ENCODE measurements around the gene ATP7A.
"Not testable (repeated sequence)": the region's sequence is repeated elsewhere in the genome, so short reads cannot be mapped to it uniquely, and the experiment has no call there.

Gene ATP7A

DNA sequence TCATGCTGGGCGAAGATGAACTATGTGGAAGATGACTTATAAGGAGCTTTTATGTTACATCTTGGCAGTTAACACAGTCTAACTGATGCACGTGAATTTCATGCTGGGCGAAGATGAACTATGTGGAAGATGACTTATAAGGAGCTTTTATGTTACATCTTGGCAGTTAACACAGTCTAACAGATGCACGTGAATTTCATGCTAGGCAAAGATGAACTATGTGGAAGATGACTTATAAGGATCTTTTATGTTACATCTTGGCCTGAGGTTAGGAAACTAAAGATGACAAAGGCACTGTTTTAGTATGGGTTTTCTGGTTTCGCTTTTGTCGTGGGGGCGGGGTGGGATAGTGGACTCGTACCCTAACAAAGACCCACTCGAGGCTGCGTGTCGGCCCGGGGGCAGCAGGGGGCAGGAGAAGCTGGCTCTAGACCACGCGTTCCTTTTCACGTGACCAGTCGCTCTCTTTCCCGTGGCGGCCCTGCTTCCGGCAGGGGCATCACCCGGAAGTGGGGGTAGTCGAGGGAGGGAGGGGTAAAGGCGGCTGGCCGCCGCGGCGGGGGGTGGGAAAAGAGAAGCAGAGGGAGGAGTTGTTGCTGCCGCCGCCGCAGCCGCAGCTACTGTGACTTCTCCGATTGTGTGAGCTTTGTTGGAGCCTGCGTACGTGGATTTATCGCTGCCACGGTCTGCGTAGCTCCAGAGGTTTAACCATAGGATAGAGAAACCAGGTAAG lies at the start of gene ATP7A:
ATP7A (plus strand) TSS at position 586 of the 733 bp plus-strand sequence. CDS start 60,949 bp downstream, outside the sequence.
- Histone ChIP-seq H3K9me2 (replicated peaks; ENCODE audit: low read depth, low read length) (no peaks in the 10 kb centered on the region), H3K4me2 (ENCODE audit: low read depth, low read length, poor library complexity, severe bottlenecking) (peak within 1 kb of the TSS; percentile 87), H3K9ac (ENCODE audit: low read depth, low read length, poor library complexity, severe bottlenecking) (peak within 1 kb of the TSS; percentile 81), H3K36me3 (ENCODE audit: insufficient read depth, low read length) (no peaks in the 10 kb centered on the region), H3K4me3 (ENCODE audit: low read length, poor library complexity, severe bottlenecking) (peak within 1 kb of the TSS; percentile 92), H3K9me3 (ENCODE audit: insufficient read depth, low read depth, low read length) (no peaks in the 10 kb centered on the region), H3K4me1 (ENCODE audit: insufficient read depth, low read length, poor library complexity, severe bottlenecking) (peaks cover 8% of the 10 kb centered on the region), H3K79me2 (ENCODE audit: insufficient read depth, low read length) (peaks cover 17% of the 10 kb centered on the region), H3F3A (ENCODE audit: low read depth) (no peaks in the 10 kb centered on the region), H2AFZ (ENCODE audit: low read length) (peak within 1 kb of the TSS; percentile 98), H3K27me3 (ENCODE audit: insufficient read depth, low read length, poor library complexity, severe bottlenecking) (no peaks in the 10 kb centered on the region), H4K20me1 (ENCODE audit: insufficient read depth, low read length, poor library complexity, severe bottlenecking) (no peaks in the 10 kb centered on the region)
- peak; percentile 47 for TF ChIP-seq CTCF (conservative IDR thresholded peaks at IDR 0.05; ENCODE audit: low read length)
- TF ChIP-seq EZH2phosphoT487 (IDR thresholded peaks at IDR 0.05; ENCODE audit: borderline replicate concordance), result no peak

DNA sequence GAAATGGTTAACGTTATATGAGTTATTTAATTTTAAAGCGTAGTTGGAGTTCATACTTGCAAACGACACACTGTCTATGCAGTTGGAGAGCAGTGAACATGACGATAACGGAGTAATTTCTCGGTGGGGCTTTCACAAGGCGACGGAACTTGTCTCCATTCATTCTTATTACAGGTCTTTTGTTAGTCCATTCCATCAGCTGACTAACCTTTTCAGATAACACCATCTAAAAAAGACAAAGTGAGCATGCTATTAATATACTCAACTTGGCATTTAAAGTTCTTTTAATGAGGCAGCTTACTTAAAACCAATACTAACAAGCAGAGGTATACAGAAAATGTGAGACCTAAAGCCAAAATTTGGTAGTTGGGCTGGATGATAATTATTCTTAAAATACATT lies 35.1 kb upstream of the ATP7A start:
- Histone ChIP-seq H3K4me2 (ENCODE audit: low read depth, low read length, poor library complexity, severe bottlenecking) (no peak overlapping the region), H3K9me2 (replicated peaks; ENCODE audit: low read depth, low read length) (no peaks in the 10 kb centered on the region), H4K20me1 (ENCODE audit: insufficient read depth, low read length, poor library complexity, severe bottlenecking) (no peaks in the 10 kb centered on the region), H3K4me3 (ENCODE audit: low read length, poor library complexity, severe bottlenecking) (no peak overlapping the region), H3K4me1 (ENCODE audit: insufficient read depth, low read length, poor library complexity, severe bottlenecking) (no peaks in the 10 kb centered on the region), H3K36me3 (ENCODE audit: insufficient read depth, low read length) (peaks cover 16% of the 10 kb centered on the region; the same call in 1 of the 2 replicates), H2AFZ (ENCODE audit: low read length) (no peak overlapping the region), H3K9ac (ENCODE audit: low read depth, low read length, poor library complexity, severe bottlenecking) (no peak overlapping the region), H3K27me3 (ENCODE audit: insufficient read depth, low read length, poor library complexity, severe bottlenecking) (no peaks in the 10 kb centered on the region), H3K9me3 (ENCODE audit: insufficient read depth, low read depth, low read length) (no peaks in the 10 kb centered on the region), H3K79me2 (ENCODE audit: insufficient read depth, low read length) (no peaks in the 10 kb centered on the region), H3F3A (ENCODE audit: low read depth) (no peaks in the 10 kb centered on the region)
- no peak for TF ChIP-seq EZH2phosphoT487 (IDR thresholded peaks at IDR 0.05; ENCODE audit: borderline replicate concordance)
- TF ChIP-seq CTCF (conservative IDR thresholded peaks at IDR 0.05; ENCODE audit: low read length), result no peak

DNA sequence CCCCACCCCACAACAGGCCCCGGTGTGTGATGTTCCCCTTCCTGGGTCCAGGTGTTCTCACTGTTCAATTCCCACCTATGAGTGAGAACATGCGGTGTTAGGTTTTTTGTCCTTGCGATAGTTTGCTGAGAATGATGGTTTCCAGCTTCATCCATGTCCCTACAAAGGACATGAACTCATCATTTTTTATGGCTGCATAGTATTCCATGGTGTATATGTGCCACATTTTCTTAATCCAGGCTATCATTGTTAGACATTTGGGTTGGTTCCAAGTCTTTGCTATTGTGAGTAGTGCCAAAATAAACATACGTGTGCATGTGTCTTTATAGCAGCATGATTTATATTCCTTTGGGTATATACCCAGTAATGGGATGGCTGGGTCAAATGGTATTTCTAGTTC lies 29.1 kb upstream of the ATP7A start:
- not testable (repeated sequence) for H4K20me1 ChIP-seq (ENCODE audit: insufficient read depth, low read length, poor library complexity, severe bottlenecking); H3K36me3 ChIP-seq (ENCODE audit: insufficient read depth, low read length); H3K9ac ChIP-seq (ENCODE audit: low read depth, low read length, poor library complexity, severe bottlenecking); H3K4me1 ChIP-seq (ENCODE audit: insufficient read depth, low read length, poor library complexity, severe bottlenecking); H3K79me2 ChIP-seq (ENCODE audit: insufficient read depth, low read length); H3K27me3 ChIP-seq (ENCODE audit: insufficient read depth, low read length, poor library complexity, severe bottlenecking); H2AFZ ChIP-seq (ENCODE audit: low read length); H3K4me3 ChIP-seq (ENCODE audit: low read length, poor library complexity, severe bottlenecking); H3K9me3 ChIP-seq (ENCODE audit: insufficient read depth, low read depth, low read length); H3K4me2 ChIP-seq (ENCODE audit: low read depth, low read length, poor library complexity, severe bottlenecking); H3K9me2 ChIP-seq (replicated peaks; ENCODE audit: low read depth, low read length); H3F3A ChIP-seq (ENCODE audit: low read depth)

GRCh38 chrX:77892887-77893286 lies 17.6 kb upstream of the ATP7A start:
- H4K20me1 ChIP-seq (ENCODE audit: insufficient read depth, low read length, poor library complexity, severe bottlenecking), result peaks cover 18% of the 10 kb centered on the region
- no peaks in the 10 kb centered on the region for H3K27me3 ChIP-seq (ENCODE audit: insufficient read depth, low read length, poor library complexity, severe bottlenecking)
- peak overlapping the region; percentile 38 for H3K4me3 ChIP-seq (ENCODE audit: low read length, poor library complexity, severe bottlenecking)
- H3K79me2 ChIP-seq (ENCODE audit: insufficient read depth, low read length), result peaks cover 53% of the 10 kb centered on the region
- H3K4me1 ChIP-seq (ENCODE audit: insufficient read depth, low read length, poor library complexity, severe bottlenecking), result no peaks in the 10 kb centered on the region
- H3K36me3 ChIP-seq (ENCODE audit: insufficient read depth, low read length), result no peaks in the 10 kb centered on the region
- H3K4me2 ChIP-seq (ENCODE audit: low read depth, low read length, poor library complexity, severe bottlenecking), result peak overlapping the region; percentile 75
- no peaks in the 10 kb centered on the region for H3K9me2 ChIP-seq (replicated peaks; ENCODE audit: low read depth, low read length)
- H3K9me3 ChIP-seq (ENCODE audit: insufficient read depth, low read depth, low read length), result no peaks in the 10 kb centered on the region
- no peak overlapping the region for H2AFZ ChIP-seq (ENCODE audit: low read length)
- no peak for TF ChIP-seq CTCF (conservative IDR thresholded peaks at IDR 0.05; ENCODE audit: low read length)
- TF ChIP-seq EZH2phosphoT487 (IDR thresholded peaks at IDR 0.05; ENCODE audit: borderline replicate concordance), result no peak
- H3F3A ChIP-seq (ENCODE audit: low read depth), result no peaks in the 10 kb centered on the region
- H3K9ac ChIP-seq (ENCODE audit: low read depth, low read length, poor library complexity, severe bottlenecking), result no peak overlapping the region
